ENCODE data around the gene PROS1.

The PROS1 gene

GRCh38 chr3:94001827-94002495 lies 28.3 kb upstream of the PROS1 start:
- H3K9ac ChIP-seq = no peak overlapping the region
- no peak overlapping the region for H3K4me2 ChIP-seq
- H3K4me1 ChIP-seq = no peaks in the 10 kb centered on the region
- TF ChIP-seq Cebpa-rat (IDR thresholded peaks at IDR 0.05) = no peak
- no peak overlapping the region for H3K4me3 ChIP-seq
- H3K27me3 ChIP-seq = no peaks in the 10 kb centered on the region
- no peak overlapping the region for H3K27ac ChIP-seq
- H3K36me3 ChIP-seq = peaks cover 7% of the 10 kb centered on the region; the same call in 1 of the 2 replicates
- no peaks in the 10 kb centered on the region for H4K20me1 ChIP-seq
- no peaks in the 10 kb centered on the region for H3K9me3 ChIP-seq

DNA sequence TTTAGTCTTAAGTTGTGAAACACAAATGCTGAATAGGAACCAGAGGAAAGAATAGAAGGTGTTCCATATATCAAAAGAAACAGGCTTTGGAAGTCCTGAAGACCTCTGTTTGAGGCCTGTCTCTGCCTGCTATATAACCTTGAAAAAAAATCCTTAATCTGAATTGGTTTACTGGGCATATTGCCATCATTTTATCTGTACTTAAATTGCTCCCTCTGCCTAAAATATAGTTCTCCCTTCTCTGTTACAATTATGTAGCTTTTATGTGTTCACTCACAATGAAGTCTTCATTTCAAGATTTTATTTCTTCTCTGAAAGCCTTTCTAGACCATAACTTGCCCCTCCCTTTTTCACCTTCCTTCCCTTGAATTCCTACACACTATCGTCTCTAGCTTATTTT lies 27.5 kb upstream of the PROS1 start:
- Histone ChIP-seq H3K27me3 (no peaks in the 10 kb centered on the region), H4K20me1 (no peaks in the 10 kb centered on the region), H3K9me3 (no peaks in the 10 kb centered on the region), H3K9ac (no peak overlapping the region), H3K4me2 (no peak overlapping the region), H3K4me3 (no peak overlapping the region), H3K36me3 (0 out of 2 replicates have a peak, but pooled peaks cover 4% of the 10 kb centered on the region), H3K4me1 (no peaks in the 10 kb centered on the region), H3K27ac (no peak overlapping the region)
- no peak for TF ChIP-seq Cebpa-rat (IDR thresholded peaks at IDR 0.05)

GRCh38 chr3:93994056-93994455 lies 20.4 kb upstream of the PROS1 start:
- H3K4me2 ChIP-seq = no peak overlapping the region
- no peaks in the 10 kb centered on the region for H3K9me3 ChIP-seq
- no peak overlapping the region for H3K27ac ChIP-seq
- H3K9ac ChIP-seq = no peak overlapping the region
- no peaks in the 10 kb centered on the region for H3K27me3 ChIP-seq
- no peaks in the 10 kb centered on the region for H3K4me1 ChIP-seq
- H4K20me1 ChIP-seq = no peaks in the 10 kb centered on the region; the same call in 1 of the 2 replicates
- H3K36me3 ChIP-seq = 0 out of 2 replicates have a peak, but pooled peaks cover 4% of the 10 kb centered on the region
- no peak overlapping the region for H3K4me3 ChIP-seq
- TF ChIP-seq Cebpa-rat (IDR thresholded peaks at IDR 0.05) = no peak

DNA sequence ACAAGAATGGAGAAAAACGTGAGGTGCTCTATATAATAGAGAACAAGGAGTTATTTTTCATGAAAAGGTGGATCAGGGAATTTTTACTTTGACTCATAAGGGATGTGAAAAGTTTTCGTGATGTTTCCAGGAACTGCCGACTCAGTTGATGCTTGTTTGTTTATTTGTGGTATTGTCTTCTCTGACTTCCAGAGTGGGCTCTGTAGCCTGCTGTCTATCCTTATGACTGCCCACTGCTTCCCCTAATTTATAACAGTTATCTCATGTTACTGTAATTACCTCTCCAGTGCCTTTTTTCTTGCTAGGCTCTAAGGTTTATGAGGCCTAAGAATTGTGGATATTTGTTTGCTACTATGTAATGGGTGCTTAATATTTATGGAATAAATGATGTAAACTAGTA lies 18.5 kb upstream of the PROS1 start:
- no peak overlapping the region for H3K27ac ChIP-seq
- no peaks in the 10 kb centered on the region for H3K36me3 ChIP-seq
- no peaks in the 10 kb centered on the region for H3K4me1 ChIP-seq
- no peaks in the 10 kb centered on the region; the same call in 1 of the 2 replicates for H4K20me1 ChIP-seq
- H3K9ac ChIP-seq = no peak overlapping the region
- TF ChIP-seq Cebpa-rat (IDR thresholded peaks at IDR 0.05) = no peak
- no peaks in the 10 kb centered on the region for H3K9me3 ChIP-seq
- H3K27me3 ChIP-seq = no peaks in the 10 kb centered on the region
- H3K4me2 ChIP-seq = no peak overlapping the region
- H3K4me3 ChIP-seq = no peak overlapping the region

DNA sequence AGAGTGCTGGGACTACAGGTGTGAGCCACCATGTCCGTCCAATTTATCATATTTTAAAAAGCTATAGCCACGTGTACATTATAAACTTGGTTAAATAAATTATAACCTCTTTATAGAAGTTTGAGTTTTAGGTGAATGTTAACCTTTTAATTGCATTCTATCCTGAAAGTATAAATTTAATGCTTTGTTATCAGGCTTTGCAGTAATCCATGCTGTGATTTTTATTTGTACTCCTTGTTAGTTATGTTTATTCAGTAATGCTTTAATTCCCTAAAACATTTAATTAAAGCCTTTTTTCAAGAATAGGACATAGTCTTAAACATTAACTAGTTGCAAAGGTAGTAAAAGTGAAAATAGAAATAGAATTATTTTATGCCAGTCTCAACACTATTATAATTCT lies 17.9 kb upstream of the PROS1 start:
- no peak overlapping the region for H3K4me2 ChIP-seq
- H3K9ac ChIP-seq = no peak overlapping the region

GRCh38 chr3:93989241-93989640 lies 15.5 kb upstream of the PROS1 start:
- Histone ChIP-seq H3K27ac (no peak overlapping the region), H3K27me3 (no peaks in the 10 kb centered on the region), H3K9ac (no peak overlapping the region), H3K36me3 (no peaks in the 10 kb centered on the region), H3K4me2 (no peak overlapping the region), H3K4me3 (no peak overlapping the region), H3K9me3 (no peaks in the 10 kb centered on the region), H4K20me1 (peaks cover 5% of the 10 kb centered on the region; the same call in 1 of the 2 replicates), H3K4me1 (no peaks in the 10 kb centered on the region)
- no peak for TF ChIP-seq Cebpa-rat (IDR thresholded peaks at IDR 0.05)

More for the DNA sequence above, 17.9 kb upstream of the PROS1 start:
- Histone ChIP-seq H3K36me3 (no peaks in the 10 kb centered on the region), H4K20me1 (no peaks in the 10 kb centered on the region; the same call in 1 of the 2 replicates), H3K9me3 (no peaks in the 10 kb centered on the region), H3K4me3 (no peak overlapping the region), H3K27me3 (no peaks in the 10 kb centered on the region), H3K27ac (no peak overlapping the region), H3K4me1 (no peaks in the 10 kb centered on the region)
- no peak for TF ChIP-seq Cebpa-rat (IDR thresholded peaks at IDR 0.05)

DNA sequence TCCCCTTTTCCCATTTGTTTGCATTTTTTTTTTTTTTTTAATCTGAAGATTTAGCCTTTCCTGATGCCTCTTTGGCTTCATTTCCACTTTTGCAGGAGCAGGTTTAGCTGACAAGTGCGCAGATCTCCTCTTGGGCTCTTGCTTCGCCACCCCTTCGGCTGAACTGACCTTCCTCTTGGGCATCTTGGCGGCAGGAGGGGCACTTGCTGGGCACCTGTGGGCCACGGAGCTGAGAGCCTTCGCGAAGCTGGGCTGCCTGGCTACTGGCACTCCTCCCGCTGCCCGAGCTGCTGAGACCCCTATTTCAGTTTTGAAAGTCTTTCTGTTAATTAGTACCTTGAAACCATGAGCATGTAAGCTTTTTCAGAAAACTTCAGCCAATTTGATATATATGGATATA lies 15.1 kb upstream of the PROS1 start:
- Histone ChIP-seq H3K9ac (no peak overlapping the region), H3K36me3 (no peaks in the 10 kb centered on the region), H3K27me3 (no peaks in the 10 kb centered on the region), H4K20me1 (peaks cover 5% of the 10 kb centered on the region; the same call in 1 of the 2 replicates), H3K9me3 (no peaks in the 10 kb centered on the region), H3K4me3 (no peak overlapping the region), H3K27ac (no peak overlapping the region), H3K4me1 (no peaks in the 10 kb centered on the region), H3K4me2 (no peak overlapping the region)
- no peak for TF ChIP-seq Cebpa-rat (IDR thresholded peaks at IDR 0.05)

DNA sequence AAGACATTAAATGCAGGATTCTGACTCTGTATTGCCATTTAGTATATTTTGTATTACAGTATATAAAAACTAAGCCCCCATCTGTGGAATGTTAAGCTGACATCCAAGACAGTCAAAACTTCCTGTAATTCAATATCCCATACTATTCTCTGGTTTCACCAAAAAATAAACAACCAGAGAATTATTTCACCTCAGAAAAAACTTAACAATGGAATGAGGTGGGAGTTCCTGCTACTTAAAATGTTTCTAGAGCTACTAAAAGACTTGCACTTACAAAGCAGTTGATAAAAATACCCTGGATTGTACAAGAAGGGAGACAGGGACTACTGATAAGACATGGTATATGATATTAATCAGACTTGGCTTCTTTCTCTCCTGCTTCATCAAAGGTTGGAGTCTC lies 14.6 kb upstream of the PROS1 start:
- no peak for TF ChIP-seq Cebpa-rat (IDR thresholded peaks at IDR 0.05)
- Histone ChIP-seq H3K27ac (no peak overlapping the region), H3K36me3 (no peaks in the 10 kb centered on the region), H3K4me2 (no peak overlapping the region), H3K9me3 (no peaks in the 10 kb centered on the region), H3K9ac (no peak overlapping the region), H3K27me3 (no peaks in the 10 kb centered on the region), H4K20me1 (peaks cover 5% of the 10 kb centered on the region; the same call in 1 of the 2 replicates), H3K4me3 (no peak overlapping the region), H3K4me1 (no peaks in the 10 kb centered on the region)

DNA sequence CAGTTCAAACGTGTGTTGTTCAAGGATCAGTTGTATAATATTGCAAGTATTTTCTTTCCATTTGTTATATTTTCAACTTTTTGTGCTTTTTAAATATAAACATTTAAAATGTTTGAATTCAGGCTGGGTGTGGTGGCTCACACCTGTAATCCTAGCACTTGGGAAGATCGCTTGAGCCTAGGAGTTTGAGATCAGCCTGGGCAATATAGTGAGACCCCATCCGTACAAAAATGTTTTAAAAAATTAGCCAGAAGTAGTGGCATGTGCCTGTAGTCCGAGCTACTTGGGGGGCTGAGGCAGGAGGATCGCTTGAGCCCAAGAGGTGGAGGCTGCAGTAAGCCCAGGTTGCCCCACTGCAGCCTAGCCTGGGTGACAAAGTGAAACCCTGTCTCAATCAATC lies 10.9 kb upstream of the PROS1 start:
- no peak overlapping the region for H3K4me3 ChIP-seq
- H3K27me3 ChIP-seq = no peaks in the 10 kb centered on the region
- no peaks in the 10 kb centered on the region for H3K9me3 ChIP-seq
- 0 out of 2 replicates have a peak, but pooled peaks cover 5% of the 10 kb centered on the region for H4K20me1 ChIP-seq
- H3K27ac ChIP-seq = no peak overlapping the region
- no peak for TF ChIP-seq Cebpa-rat (IDR thresholded peaks at IDR 0.05)
- no peaks in the 10 kb centered on the region for H3K36me3 ChIP-seq
- peaks cover 16% of the 10 kb centered on the region for H3K4me1 ChIP-seq
- no peak overlapping the region for H3K4me2 ChIP-seq
- H3K9ac ChIP-seq = no peak overlapping the region

GRCh38 chr3:93983408-93983807 lies 9.7 kb upstream of the PROS1 start:
- no peaks in the 10 kb centered on the region for H3K9me3 ChIP-seq
- no peak overlapping the region for H3K27ac ChIP-seq
- no peak for TF ChIP-seq Cebpa-rat (IDR thresholded peaks at IDR 0.05)
- 0 out of 2 replicates have a peak, but pooled peaks cover 5% of the 10 kb centered on the region for H4K20me1 ChIP-seq
- no peak overlapping the region for H3K4me2 ChIP-seq
- H3K4me1 ChIP-seq = peaks cover 21% of the 10 kb centered on the region
- H3K9ac ChIP-seq = no peak overlapping the region
- H3K36me3 ChIP-seq = no peaks in the 10 kb centered on the region
- no peaks in the 10 kb centered on the region for H3K27me3 ChIP-seq
- H3K4me3 ChIP-seq = no peak overlapping the region

Data from BLaER1 (cell line).